ES-I3 (cell line): Measurements from ENCODE around the gene GAL.

Source experiments
- H3K36me3 ChIP-seq: 2 replicates; pipeline ENCODE4 v1.6.1; 2013; ENCODE audit warnings: mild to moderate bottlenecking, low read length, control low read depth, moderate library complexity; ENCODE audit not compliant: insufficient read depth
- H3K4me1 ChIP-seq: 2 replicates; pipeline ENCODE4 v1.6.1; 2013; ENCODE audit warnings: mild to moderate bottlenecking, control low read depth, low read length; ENCODE audit not compliant: insufficient read depth
- H3K9ac ChIP-seq: 2 replicates; pipeline ENCODE4 v1.6.1; 2013; ENCODE audit warnings: low read depth, mild to moderate bottlenecking, low read length, moderate library complexity
- H3K9me3 ChIP-seq: 2 replicates; pipeline ENCODE4 v1.6.1; 2013; ENCODE audit warnings: mild to moderate bottlenecking, low read length, moderate library complexity; ENCODE audit not compliant: control insufficient read depth, insufficient read depth

The GAL gene

GRCh38 chr11:68693484-68693882 lies 9.1 kb downstream of the GAL start:
- H3K9ac ChIP-seq: no peak overlapping the region
- no peaks in the 10 kb centered on the region for H3K9me3 ChIP-seq
- no peaks in the 10 kb centered on the region; the same call in 1 of the 2 replicates for H3K36me3 ChIP-seq
- peaks cover 17% of the 10 kb centered on the region for H3K4me1 ChIP-seq

- Histone ChIP-seq H3K9ac (no peak overlapping the region), H3K36me3 (no peaks in the 10 kb centered on the region; the same call in 1 of the 2 replicates), H3K4me1 (peaks cover 17% of the 10 kb centered on the region), H3K9me3 (peaks cover 7% of the 10 kb centered on the region; the same call in 1 of the 2 replicates)
Observed at GRCh38 chr11:68694431-68695297, 10.3 kb downstream of the GAL start.

GRCh38 chr11:68695531-68695930 lies 11.2 kb downstream of the GAL start:
- peaks cover 9% of the 10 kb centered on the region; the same call in 1 of the 2 replicates for H3K9me3 ChIP-seq
- H3K36me3 ChIP-seq: no peaks in the 10 kb centered on the region; the same call in 1 of the 2 replicates
- no peak overlapping the region for H3K9ac ChIP-seq
- H3K4me1 ChIP-seq: peaks cover 17% of the 10 kb centered on the region

- no peaks in the 10 kb centered on the region for H3K36me3 ChIP-seq
- H3K9ac ChIP-seq: no peak overlapping the region
- H3K9me3 ChIP-seq: peaks cover 9% of the 10 kb centered on the region; the same call in 1 of the 2 replicates
- H3K4me1 ChIP-seq: peaks cover 12% of the 10 kb centered on the region
Observed at GRCh38 chr11:68698993-68699392, 14.6 kb downstream of the GAL start.

- peaks cover 21% of the 10 kb centered on the region for H3K4me1 ChIP-seq
- H3K9me3 ChIP-seq: no peaks in the 10 kb centered on the region
- no peaks in the 10 kb centered on the region for H3K36me3 ChIP-seq
- H3K9ac ChIP-seq: peak overlapping the region; percentile 45; the same call in 1 of the 2 replicates
Observed at GRCh38 chr11:68704887-68705286, 20.5 kb downstream of the GAL start.

- Histone ChIP-seq H3K9ac (no peak overlapping the region), H3K36me3 (no peaks in the 10 kb centered on the region), H3K4me1 (peaks cover 21% of the 10 kb centered on the region), H3K9me3 (no peaks in the 10 kb centered on the region)
Observed at GRCh38 chr11:68707527-68707926, 23.2 kb downstream of the GAL start.

- Histone ChIP-seq H3K9ac (no peak overlapping the region), H3K4me1 (peaks cover 21% of the 10 kb centered on the region), H3K9me3 (no peaks in the 10 kb centered on the region)
Observed at GRCh38 chr11:68709062-68709461, 24.7 kb downstream of the GAL start.

GRCh38 chr11:68710409-68710808 lies 26.1 kb downstream of the GAL start:
- H3K4me1 ChIP-seq: peaks cover 16% of the 10 kb centered on the region
- H3K9me3 ChIP-seq: no peaks in the 10 kb centered on the region
- no peak overlapping the region for H3K9ac ChIP-seq
- no peaks in the 10 kb centered on the region for H3K36me3 ChIP-seq

More at GRCh38 chr11:68709062-68709461, 24.7 kb downstream of the GAL start:
- no peaks in the 10 kb centered on the region for H3K36me3 ChIP-seq

GRCh38 chr11:68711114-68711513 lies 26.8 kb downstream of the GAL start:
- no peaks in the 10 kb centered on the region for H3K9me3 ChIP-seq
- H3K36me3 ChIP-seq: no peaks in the 10 kb centered on the region
- H3K9ac ChIP-seq: no peak overlapping the region
- H3K4me1 ChIP-seq: peaks cover 15% of the 10 kb centered on the region

GRCh38 chr11:68714060-68714856 lies 29.9 kb downstream of the GAL start:
- no peak overlapping the region for H3K9ac ChIP-seq
- no peaks in the 10 kb centered on the region for H3K36me3 ChIP-seq
- peaks cover 4% of the 10 kb centered on the region for H3K4me1 ChIP-seq
- H3K9me3 ChIP-seq: no peaks in the 10 kb centered on the region

- Histone ChIP-seq H3K9me3 (peaks cover 4% of the 10 kb centered on the region; the same call in 1 of the 2 replicates), H3K4me1 (peaks cover 4% of the 10 kb centered on the region), H3K9ac (no peak overlapping the region), H3K36me3 (no peaks in the 10 kb centered on the region)
Observed at GRCh38 chr11:68715456-68716122, 31.2 kb downstream of the GAL start.

- Histone ChIP-seq H3K9me3 (peaks cover 4% of the 10 kb centered on the region; the same call in 1 of the 2 replicates), H3K4me1 (peaks cover 4% of the 10 kb centered on the region), H3K9ac (no peak overlapping the region), H3K36me3 (no peaks in the 10 kb centered on the region)
Observed at GRCh38 chr11:68721075-68721474, 36.7 kb downstream of the GAL start.

GRCh38 chr11:68722143-68722542 lies 37.8 kb downstream of the GAL start:
- Histone ChIP-seq H3K9ac (no peak overlapping the region), H3K4me1 (peaks cover 8% of the 10 kb centered on the region), H3K36me3 (no peaks in the 10 kb centered on the region), H3K9me3 (peaks cover 4% of the 10 kb centered on the region; the same call in 1 of the 2 replicates)

- Histone ChIP-seq H3K36me3 (no peaks in the 10 kb centered on the region), H3K4me1 (peaks cover 8% of the 10 kb centered on the region), H3K9me3 (peaks cover 4% of the 10 kb centered on the region; the same call in 1 of the 2 replicates), H3K9ac (no peak overlapping the region)
Observed at GRCh38 chr11:68724293-68724692, 39.9 kb downstream of the GAL start.
